ENCODE measurements around the gene FBXL16. TPM values are rescaled to one million over a fixed set of nuclear protein-coding genes. Genes with fewer than 3 reads are reported as not detected.
A peak's percentile ranks its signal among the peaks of the same experiment; 100 is the strongest.

Gene FBXL16
- total RNA-seq, 1 experiment from 2014 or later, result 22.2 TPM

DNA sequence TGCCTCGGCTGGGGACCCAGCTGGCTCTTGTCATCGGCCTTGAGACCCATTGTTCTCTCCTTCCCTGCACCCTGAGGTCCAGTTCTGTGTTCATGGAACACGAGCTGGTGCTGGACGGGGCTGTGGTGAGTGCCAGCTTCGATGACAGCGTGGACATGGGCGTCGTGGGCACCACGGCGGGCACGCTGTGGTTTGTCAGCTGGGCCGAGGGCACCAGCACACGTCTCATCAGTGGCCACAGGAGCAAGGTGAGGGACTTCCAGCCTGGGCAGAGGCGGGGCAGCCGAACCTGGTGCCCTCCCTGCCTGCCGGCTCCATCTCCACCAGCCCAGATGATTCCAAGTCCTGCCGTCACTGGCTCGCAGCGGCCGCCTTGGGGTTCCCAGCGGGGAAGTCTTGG is 43.0 kb downstream of the FBXL16 start:
- Histone ChIP-seq H4K20me1 (ENCODE audit: insufficient read depth) (0 out of 2 replicates have a peak, but pooled peaks cover 4% of the 10 kb centered on the region), H3K79me2 (ENCODE audit: low read depth) (no peaks in the 10 kb centered on the region), H3K36me3 (ENCODE audit: low read depth) (no peaks in the 10 kb centered on the region), H3K27me3 (ENCODE audit: insufficient read depth, low read depth) (no peaks in the 10 kb centered on the region), H3K4me3 (no peak overlapping the region), H2AFZ (no peak overlapping the region), H3K9me3 (ENCODE audit: insufficient read depth, low read depth) (no peaks in the 10 kb centered on the region), H3F3A (ENCODE audit: insufficient read depth, low read depth) (peaks cover 16% of the 10 kb centered on the region), H3K4me1 (replicated peaks; ENCODE audit: insufficient read depth) (peaks cover 9% of the 10 kb centered on the region), H3K9me2 (ENCODE audit: insufficient read depth) (no peaks in the 10 kb centered on the region), H3K4me2 (no peak overlapping the region), H3K27ac (no peak overlapping the region)
- no peak for TF ChIP-seq EZH2 (IDR thresholded peaks at IDR 0.05; ENCODE audit: low read depth)
- no peak for TF ChIP-seq CTCF (conservative IDR thresholded peaks at IDR 0.05)
- POLR2A ChIA-PET (ENCODE audit: unreplicated experiment), result no interaction called here
- CTCF ChIA-PET, result no interaction called here
- no peak for DNase-seq
- BruUV-seq (replicated peaks), result no TSS peak
- intact Hi-C loops (cut with micrococcal nuclease; ENCODE audit: unreplicated experiment), result no loop called here

DNA sequence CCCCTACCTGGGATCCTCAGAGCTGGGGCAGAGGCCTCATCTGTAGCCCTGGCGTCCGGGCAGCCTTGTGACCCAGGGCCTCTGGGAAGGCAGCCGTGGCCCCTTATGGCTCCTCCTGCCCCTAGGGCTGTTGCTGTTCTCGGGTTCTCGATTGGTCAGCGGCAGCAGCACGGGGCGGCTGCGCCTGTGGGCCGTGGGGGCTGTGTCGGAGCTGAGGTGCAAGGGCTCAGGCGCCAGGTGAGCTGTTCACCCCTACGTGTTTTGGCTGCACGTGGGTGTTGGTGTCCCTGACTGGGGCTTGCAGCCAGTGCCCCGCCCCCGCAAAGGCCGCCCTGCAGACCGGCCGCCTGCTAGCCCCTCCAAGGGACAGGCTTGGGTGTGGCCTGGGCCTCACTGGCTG is 43.5 kb downstream of the FBXL16 start:
- no peak for DNase-seq
- 0 out of 2 replicates have a peak, but pooled peaks cover 4% of the 10 kb centered on the region for H4K20me1 ChIP-seq (ENCODE audit: insufficient read depth)
- intact Hi-C loops (cut with micrococcal nuclease; ENCODE audit: unreplicated experiment), result no loop called here
- H3K4me2 ChIP-seq, result no peak overlapping the region
- H3K27ac ChIP-seq, result no peak overlapping the region
- peaks cover 11% of the 10 kb centered on the region for H3F3A ChIP-seq (ENCODE audit: insufficient read depth, low read depth)
- peaks cover 7% of the 10 kb centered on the region; the same call in 1 of the 2 replicates for H3K4me1 ChIP-seq (replicated peaks; ENCODE audit: insufficient read depth)
- no peak overlapping the region for H3K4me3 ChIP-seq
- POLR2A ChIA-PET (ENCODE audit: unreplicated experiment), result no interaction called here
- TF ChIP-seq CTCF (conservative IDR thresholded peaks at IDR 0.05) (no peak), EZH2 (IDR thresholded peaks at IDR 0.05; ENCODE audit: low read depth) (no peak)
- CTCF ChIA-PET, result no interaction called here
- no peaks in the 10 kb centered on the region for H3K36me3 ChIP-seq (ENCODE audit: low read depth)
- no peaks in the 10 kb centered on the region for H3K79me2 ChIP-seq (ENCODE audit: low read depth)
- H3K9me3 ChIP-seq (ENCODE audit: insufficient read depth, low read depth), result no peaks in the 10 kb centered on the region
- no peaks in the 10 kb centered on the region for H3K27me3 ChIP-seq (ENCODE audit: insufficient read depth, low read depth)
- H3K9me2 ChIP-seq (ENCODE audit: insufficient read depth), result no peaks in the 10 kb centered on the region
- no TSS peak for BruUV-seq (replicated peaks)
- no peak overlapping the region for H2AFZ ChIP-seq

DNA sequence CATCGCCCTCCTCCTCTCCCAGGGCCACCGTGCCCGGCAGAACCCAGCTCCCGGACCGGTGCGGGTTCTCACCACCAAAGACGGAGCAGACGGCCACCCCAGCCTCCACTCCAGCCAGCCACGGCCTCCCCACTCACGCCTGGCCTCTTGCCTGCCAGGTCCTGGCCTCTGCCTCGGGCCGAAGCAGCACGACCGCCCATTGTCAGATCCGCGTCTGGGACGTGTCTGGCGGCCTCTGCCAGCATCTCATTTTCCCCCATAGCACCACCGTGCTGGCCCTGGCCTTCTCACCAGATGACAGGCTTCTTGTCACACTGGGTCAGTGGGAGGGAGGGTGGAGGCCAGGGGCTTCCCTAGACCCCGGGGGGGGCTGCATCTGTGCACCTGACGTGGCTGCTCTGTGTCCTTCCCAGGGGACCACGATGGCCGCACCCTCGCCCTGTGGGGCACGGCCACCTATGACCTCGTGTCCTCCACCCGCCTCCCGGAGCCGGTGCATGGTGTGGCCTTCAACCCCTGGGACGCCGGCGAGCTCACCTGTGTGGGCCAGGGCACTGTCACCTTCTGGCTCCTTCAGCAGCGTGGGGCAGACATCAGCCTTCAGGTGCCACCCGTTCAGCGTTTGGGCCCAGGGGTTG is 44.3 kb downstream of the FBXL16 start:
- Histone ChIP-seq H3K36me3 (ENCODE audit: low read depth) (no peaks in the 10 kb centered on the region), H3K79me2 (ENCODE audit: low read depth) (no peaks in the 10 kb centered on the region), H2AFZ (no peak overlapping the region), H3K4me1 (replicated peaks; ENCODE audit: insufficient read depth) (peaks cover 7% of the 10 kb centered on the region; the same call in 1 of the 2 replicates), H3K4me2 (peak overlapping the region; percentile 33; the same call in 1 of the 2 replicates), H3K9me3 (ENCODE audit: insufficient read depth, low read depth) (no peaks in the 10 kb centered on the region), H3K4me3 (no peak overlapping the region), H3K27ac (no peak overlapping the region), H3K9me2 (ENCODE audit: insufficient read depth) (no peaks in the 10 kb centered on the region), H3K27me3 (ENCODE audit: insufficient read depth, low read depth) (no peaks in the 10 kb centered on the region), H4K20me1 (ENCODE audit: insufficient read depth) (0 out of 2 replicates have a peak, but pooled peaks cover 4% of the 10 kb centered on the region), H3F3A (ENCODE audit: insufficient read depth, low read depth) (peaks cover 7% of the 10 kb centered on the region)
- POLR2A ChIA-PET (ENCODE audit: unreplicated experiment), result interaction anchor here (0.8 kb wide), 1 partner anchor 61 kb away, joined by 3 read pairs; no protein-coding TSS in a partner anchor
- intact Hi-C loops (cut with micrococcal nuclease; ENCODE audit: unreplicated experiment), result no loop called here
- no peak for TF ChIP-seq EZH2 (IDR thresholded peaks at IDR 0.05; ENCODE audit: low read depth)
- TF ChIP-seq CTCF (conservative IDR thresholded peaks at IDR 0.05), result no peak; the same call in 1 of the 2 replicates
- BruUV-seq (replicated peaks), result no TSS peak
- DNase-seq, result no peak
- CTCF ChIA-PET, result interaction anchor here (0.6 to 0.9 kb wide), 2 partner anchors 15 to 51 kb away, joined by 3 to 4 read pairs; partner anchors contain the start of gene RHBDL1

Data from PC-9 (cell line).